22Rv1 (cell line): ENCODE results near the gene SYTL4.

Experiments
- H3K27ac ChIP-seq: fragments of 450-650 bp; 2 replicates; pipeline ENCODE4 v1.5.1; 2017
- ZFX ChIP-seq: fragments of 450-650 bp; IDR thresholded peaks from 2 replicates; pipeline ENCODE4 v1.6.1; 2017; ENCODE audit warnings: antibody characterized with exemption, borderline replicate concordance
- TF ChIP-seq, protein P1 (sequence below): fragments of 450-650 bp; IDR thresholded peaks from 2 replicates; pipeline ENCODE4 v1.5.1; 2017; ENCODE audit warnings: mild to moderate bottlenecking

Gene SYTL4

GRCh38 chrX:100680756-100681155 lies 51.2 kb downstream of the SYTL4 start:
- TF ChIP-seq ZFX, result no peak
- TF ChIP-seq, protein P1, sequence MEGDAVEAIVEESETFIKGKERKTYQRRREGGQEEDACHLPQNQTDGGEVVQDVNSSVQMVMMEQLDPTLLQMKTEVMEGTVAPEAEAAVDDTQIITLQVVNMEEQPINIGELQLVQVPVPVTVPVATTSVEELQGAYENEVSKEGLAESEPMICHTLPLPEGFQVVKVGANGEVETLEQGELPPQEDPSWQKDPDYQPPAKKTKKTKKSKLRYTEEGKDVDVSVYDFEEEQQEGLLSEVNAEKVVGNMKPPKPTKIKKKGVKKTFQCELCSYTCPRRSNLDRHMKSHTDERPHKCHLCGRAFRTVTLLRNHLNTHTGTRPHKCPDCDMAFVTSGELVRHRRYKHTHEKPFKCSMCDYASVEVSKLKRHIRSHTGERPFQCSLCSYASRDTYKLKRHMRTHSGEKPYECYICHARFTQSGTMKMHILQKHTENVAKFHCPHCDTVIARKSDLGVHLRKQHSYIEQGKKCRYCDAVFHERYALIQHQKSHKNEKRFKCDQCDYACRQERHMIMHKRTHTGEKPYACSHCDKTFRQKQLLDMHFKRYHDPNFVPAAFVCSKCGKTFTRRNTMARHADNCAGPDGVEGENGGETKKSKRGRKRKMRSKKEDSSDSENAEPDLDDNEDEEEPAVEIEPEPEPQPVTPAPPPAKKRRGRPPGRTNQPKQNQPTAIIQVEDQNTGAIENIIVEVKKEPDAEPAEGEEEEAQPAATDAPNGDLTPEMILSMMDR, result no peak
- no peak overlapping the region for H3K27ac ChIP-seq

DNA sequence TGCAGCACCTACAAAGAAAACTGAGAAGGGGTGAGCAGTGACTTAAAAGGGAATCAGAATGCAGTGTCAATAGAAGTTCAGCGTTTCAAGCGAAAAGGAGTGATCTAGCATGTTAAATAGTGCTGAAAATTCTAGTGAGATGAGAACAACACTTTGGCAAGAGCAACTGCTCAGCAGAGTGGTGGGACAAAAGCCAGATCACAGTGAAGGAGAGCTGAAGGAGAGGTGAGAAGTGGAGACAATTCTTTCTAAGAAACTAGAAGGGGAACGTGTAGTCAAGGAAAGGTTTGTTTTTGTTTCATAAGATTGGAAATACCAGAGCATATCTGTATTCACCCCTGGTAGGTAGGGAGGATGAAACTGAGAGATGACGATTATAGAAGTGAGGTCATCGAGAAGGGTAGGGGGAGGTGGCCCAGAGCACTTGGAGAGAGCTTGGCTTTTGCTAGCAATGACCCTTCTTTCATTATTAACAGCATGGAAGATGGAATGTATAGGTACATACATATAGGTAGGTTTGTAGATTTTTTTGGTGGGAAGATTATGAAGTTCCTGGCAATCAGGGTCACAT lies 54.2 kb downstream of the SYTL4 start:
- TF ChIP-seq ZFX, result no peak
- TF ChIP-seq, protein P1, result no peak
- H3K27ac ChIP-seq, result no peak overlapping the region

DNA sequence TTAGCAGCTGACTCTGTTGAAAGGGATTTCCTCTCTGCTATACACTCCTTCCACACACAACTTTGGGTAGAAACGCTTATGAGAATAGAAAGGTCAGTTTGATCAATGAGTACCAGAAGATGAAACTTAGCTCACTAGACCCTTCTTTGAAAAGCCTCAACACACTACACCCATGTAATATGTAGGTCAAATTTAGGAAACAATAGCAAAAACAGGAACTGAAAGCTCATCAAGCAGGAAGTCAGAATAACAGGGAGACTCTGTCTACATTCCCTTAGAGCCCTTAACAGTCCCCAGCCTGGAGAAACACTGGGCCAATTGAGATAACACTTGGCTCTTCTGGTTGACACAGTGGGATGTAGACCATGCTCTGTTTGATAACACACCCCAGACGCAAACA lies 57.2 kb downstream of the SYTL4 start:
- no peak overlapping the region for H3K27ac ChIP-seq
- TF ChIP-seq, protein P1, result no peak
- TF ChIP-seq ZFX, result no peak

DNA sequence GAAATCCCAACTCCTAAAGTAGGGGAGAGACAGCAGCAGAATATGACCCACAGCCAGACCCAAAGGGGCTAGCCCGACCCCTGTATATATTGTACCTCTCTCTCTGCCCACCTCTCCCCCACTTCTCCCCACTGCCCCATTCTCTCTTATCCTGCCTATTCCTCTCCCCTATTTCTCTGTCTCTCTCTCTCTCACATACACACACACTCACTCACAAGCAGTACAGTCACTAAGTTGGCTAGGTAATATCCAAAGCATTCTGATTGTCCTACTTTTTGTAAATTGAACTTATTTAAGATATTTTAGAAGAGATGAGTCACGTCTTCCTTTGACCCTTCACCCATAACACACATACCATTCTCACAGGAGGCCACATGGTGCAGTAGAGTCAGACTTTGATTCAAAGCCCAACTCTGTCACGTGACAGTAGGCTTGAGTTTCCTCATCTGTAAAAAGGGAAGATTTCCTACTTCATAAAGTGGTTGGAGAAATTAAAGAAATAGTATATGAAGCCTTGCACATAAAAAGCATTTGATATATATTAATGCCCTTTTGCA lies 58.4 kb downstream of the SYTL4 start:
- no peak overlapping the region for H3K27ac ChIP-seq
- TF ChIP-seq ZFX, result no peak

DNA sequence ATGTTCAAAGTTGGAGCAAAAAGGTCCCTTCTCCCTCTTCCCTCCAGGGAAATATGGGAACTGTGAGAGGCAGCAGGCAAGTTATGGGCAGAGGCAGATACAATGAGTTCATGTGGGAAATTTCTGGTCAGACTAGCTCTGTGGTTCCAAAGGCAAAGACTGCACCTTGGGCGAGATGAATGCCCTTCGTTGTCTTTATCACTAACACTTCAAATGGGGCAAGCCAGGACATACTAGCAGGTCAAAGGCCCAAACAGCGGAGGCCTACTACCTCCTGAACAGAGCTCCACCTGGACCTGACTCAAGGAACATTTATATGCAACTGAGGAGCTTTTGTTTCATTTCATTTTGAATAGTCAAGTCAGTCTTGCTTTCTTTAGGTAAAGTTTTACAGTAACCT lies 59.0 kb downstream of the SYTL4 start:
- H3K27ac ChIP-seq, result no peak overlapping the region
- no peak for TF ChIP-seq ZFX
- TF ChIP-seq, protein P1, result no peak

DNA sequence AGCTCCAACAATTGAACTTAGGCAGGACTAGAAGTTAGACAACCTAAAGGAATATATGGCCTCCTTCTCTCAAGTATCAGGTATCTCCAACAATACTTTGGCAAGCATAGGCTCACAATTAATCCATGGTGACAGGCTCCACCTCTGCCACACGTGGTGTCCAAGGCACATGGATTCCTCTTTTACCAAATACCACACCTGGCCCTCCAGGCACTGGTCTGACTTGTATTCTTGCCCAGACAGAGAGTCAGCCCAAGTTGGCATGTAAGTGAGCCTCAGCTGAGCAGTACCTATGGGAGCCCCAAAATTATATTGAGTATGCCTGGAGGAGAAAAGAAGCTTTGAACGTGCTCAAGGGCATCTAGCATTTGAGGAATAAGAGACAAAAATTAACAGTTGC lies 68.3 kb downstream of the SYTL4 start:
- no peak overlapping the region for H3K27ac ChIP-seq
- no peak for TF ChIP-seq ZFX
- TF ChIP-seq, protein P1, result no peak

DNA sequence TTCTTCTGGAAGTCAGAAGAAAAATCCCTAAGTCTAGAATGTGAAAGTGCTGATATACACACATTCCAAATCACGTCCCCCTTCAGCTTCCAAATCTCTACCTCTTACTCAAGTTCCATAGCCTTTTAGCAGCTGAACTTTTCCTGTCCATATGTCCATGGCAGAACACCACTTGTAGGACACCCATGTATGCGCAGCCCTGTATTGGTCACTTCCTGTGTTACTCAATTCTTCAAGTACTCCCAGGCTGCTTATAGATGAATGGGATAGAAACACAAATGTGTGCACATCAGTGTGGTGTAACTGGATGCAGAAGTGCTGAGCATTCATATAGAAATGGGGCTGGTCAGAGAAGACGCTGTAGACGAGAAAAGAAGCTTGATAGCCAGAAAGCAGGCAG lies 69.1 kb downstream of the SYTL4 start:
- H3K27ac ChIP-seq, result no peak overlapping the region
- TF ChIP-seq, protein P1, result no peak
- no peak for TF ChIP-seq ZFX

- TF ChIP-seq, protein P1, result no peak
- TF ChIP-seq ZFX, result no peak
- no peak overlapping the region for H3K27ac ChIP-seq
Measured at GRCh38 chrX:100662170-100662569, 69.8 kb downstream of the SYTL4 start.
